ENCODE results near the gene ATP2B3.

The ATP2B3 gene

GRCh38 chrX:153622661-153623309 is 105.3 kb downstream of the ATP2B3 start:
- H3K4me1 ChIP-seq (ENCODE audit: control insufficient read depth, insufficient read depth, low read length) = no peaks in the 10 kb centered on the region
- no peak overlapping the region for H3K9ac ChIP-seq (ENCODE audit: low read depth, low read length)
- H3K4me3 ChIP-seq (ENCODE audit: low read depth, low read length) = no peak overlapping the region
- no peaks in the 10 kb centered on the region for H3K36me3 ChIP-seq (ENCODE audit: control insufficient read depth, insufficient read depth, low read length)
- H3K9me3 ChIP-seq (ENCODE audit: control insufficient read depth, insufficient read depth, low read length) = no peaks in the 10 kb centered on the region
- no peaks in the 10 kb centered on the region for H3K27me3 ChIP-seq (ENCODE audit: control insufficient read depth, insufficient read depth, low read length)

GRCh38 chrX:153623310-153624029 is 106.0 kb downstream of the ATP2B3 start:
- Histone ChIP-seq H3K9me3 (ENCODE audit: control insufficient read depth, insufficient read depth, low read length) (no peaks in the 10 kb centered on the region), H3K27me3 (ENCODE audit: control insufficient read depth, insufficient read depth, low read length) (no peaks in the 10 kb centered on the region)

GRCh38 chrX:153624196-153625091 is 107.0 kb downstream of the ATP2B3 start:
- Histone ChIP-seq H3K27me3 (ENCODE audit: control insufficient read depth, insufficient read depth, low read length) (no peaks in the 10 kb centered on the region), H3K9ac (ENCODE audit: low read depth, low read length) (no peak overlapping the region)

More at GRCh38 chrX:153623310-153624029, 106.0 kb downstream of the ATP2B3 start:
- no peak overlapping the region for H3K4me3 ChIP-seq (ENCODE audit: low read depth, low read length)
- H3K4me1 ChIP-seq (ENCODE audit: control insufficient read depth, insufficient read depth, low read length) = no peaks in the 10 kb centered on the region
- no peaks in the 10 kb centered on the region for H3K36me3 ChIP-seq (ENCODE audit: control insufficient read depth, insufficient read depth, low read length)
- no peak overlapping the region for H3K9ac ChIP-seq (ENCODE audit: low read depth, low read length)

DNA sequence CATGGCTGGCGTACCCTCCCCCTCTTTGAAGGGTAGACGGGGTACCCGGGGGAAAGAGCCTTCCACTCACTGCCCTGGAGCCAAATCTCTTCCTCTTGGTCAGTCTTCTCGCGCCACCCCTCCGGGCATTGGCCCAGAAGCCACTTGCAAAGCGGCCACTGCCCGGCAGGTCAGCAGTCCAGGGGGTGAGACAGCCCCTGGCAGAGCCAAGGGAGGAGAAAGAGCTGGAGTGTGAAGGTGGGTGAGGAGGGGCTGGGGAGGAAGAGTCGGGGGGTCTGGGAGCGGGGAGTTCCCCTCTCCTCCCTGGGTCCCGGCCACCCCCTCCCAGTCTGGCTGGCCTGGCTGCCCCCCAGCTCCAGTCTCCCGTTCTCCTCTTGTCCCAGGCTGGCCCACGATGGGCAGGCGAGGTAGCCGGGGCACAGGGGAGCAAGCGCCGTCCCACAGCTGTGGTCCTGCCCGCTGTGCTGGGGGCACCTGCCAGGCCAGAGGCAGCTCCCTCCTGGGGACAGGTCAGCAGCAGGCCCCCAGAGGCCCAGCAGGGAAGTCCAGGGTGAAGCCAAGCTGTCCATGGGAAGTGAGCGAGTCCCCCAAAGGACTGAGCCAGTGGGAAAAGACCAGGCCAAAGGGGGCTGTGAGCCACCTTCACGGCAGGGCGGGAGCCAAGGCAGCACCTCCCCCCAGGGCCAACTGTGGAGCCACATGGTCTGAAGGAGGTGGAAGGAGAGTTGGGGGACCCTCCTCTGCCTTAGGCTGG is 108.0 kb downstream of the ATP2B3 start:
- H3K4me3 ChIP-seq (ENCODE audit: low read depth, low read length) = no peak overlapping the region
- no peaks in the 10 kb centered on the region for H3K9me3 ChIP-seq (ENCODE audit: control insufficient read depth, insufficient read depth, low read length)
- no peaks in the 10 kb centered on the region for H3K36me3 ChIP-seq (ENCODE audit: control insufficient read depth, insufficient read depth, low read length)
- H3K9ac ChIP-seq (ENCODE audit: low read depth, low read length) = no peak overlapping the region
- H3K4me1 ChIP-seq (ENCODE audit: control insufficient read depth, insufficient read depth, low read length) = no peaks in the 10 kb centered on the region
- H3K27me3 ChIP-seq (ENCODE audit: control insufficient read depth, insufficient read depth, low read length) = no peaks in the 10 kb centered on the region

More at GRCh38 chrX:153624196-153625091, 107.0 kb downstream of the ATP2B3 start:
- Histone ChIP-seq H3K36me3 (ENCODE audit: control insufficient read depth, insufficient read depth, low read length) (no peaks in the 10 kb centered on the region), H3K9me3 (ENCODE audit: control insufficient read depth, insufficient read depth, low read length) (no peaks in the 10 kb centered on the region), H3K4me3 (ENCODE audit: low read depth, low read length) (no peak overlapping the region), H3K4me1 (ENCODE audit: control insufficient read depth, insufficient read depth, low read length) (no peaks in the 10 kb centered on the region)

DNA sequence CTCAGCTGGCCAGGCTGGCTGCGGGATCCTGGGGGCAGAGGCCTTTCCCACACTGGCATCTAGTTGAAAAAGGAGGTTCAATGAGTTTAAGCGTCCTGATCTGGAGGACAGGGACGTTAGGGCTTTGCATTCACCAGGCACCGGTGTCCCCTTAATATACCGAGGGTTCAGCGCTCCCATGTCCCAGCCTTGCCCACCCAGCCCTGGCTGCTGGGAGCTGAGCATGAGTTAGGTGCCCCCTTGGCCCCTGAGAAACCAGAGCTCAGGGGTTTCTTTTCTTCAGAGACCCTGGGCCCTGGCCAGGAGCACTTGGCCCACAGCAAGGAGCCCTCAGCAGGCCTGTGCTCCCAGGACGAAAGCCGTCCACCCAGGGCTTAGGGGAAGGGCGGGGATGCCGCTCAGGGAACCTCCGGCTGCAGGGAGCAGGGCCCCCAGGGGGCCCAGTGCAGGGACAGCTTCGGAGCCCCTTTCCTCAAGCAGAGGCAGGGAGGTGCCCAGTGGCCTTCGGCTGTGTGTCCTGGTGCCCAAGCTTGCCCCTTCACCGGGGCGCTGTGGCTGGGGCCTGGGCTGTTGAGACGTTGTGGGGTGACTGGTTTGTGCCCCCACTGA is 108.7 kb downstream of the ATP2B3 start:
- Histone ChIP-seq H3K9me3 (ENCODE audit: control insufficient read depth, insufficient read depth, low read length) (no peaks in the 10 kb centered on the region), H3K4me1 (ENCODE audit: control insufficient read depth, insufficient read depth, low read length) (no peaks in the 10 kb centered on the region), H3K9ac (ENCODE audit: low read depth, low read length) (no peak overlapping the region), H3K27me3 (ENCODE audit: control insufficient read depth, insufficient read depth, low read length) (no peaks in the 10 kb centered on the region), H3K4me3 (ENCODE audit: low read depth, low read length) (no peak overlapping the region), H3K36me3 (ENCODE audit: control insufficient read depth, insufficient read depth, low read length) (no peaks in the 10 kb centered on the region)

DNA sequence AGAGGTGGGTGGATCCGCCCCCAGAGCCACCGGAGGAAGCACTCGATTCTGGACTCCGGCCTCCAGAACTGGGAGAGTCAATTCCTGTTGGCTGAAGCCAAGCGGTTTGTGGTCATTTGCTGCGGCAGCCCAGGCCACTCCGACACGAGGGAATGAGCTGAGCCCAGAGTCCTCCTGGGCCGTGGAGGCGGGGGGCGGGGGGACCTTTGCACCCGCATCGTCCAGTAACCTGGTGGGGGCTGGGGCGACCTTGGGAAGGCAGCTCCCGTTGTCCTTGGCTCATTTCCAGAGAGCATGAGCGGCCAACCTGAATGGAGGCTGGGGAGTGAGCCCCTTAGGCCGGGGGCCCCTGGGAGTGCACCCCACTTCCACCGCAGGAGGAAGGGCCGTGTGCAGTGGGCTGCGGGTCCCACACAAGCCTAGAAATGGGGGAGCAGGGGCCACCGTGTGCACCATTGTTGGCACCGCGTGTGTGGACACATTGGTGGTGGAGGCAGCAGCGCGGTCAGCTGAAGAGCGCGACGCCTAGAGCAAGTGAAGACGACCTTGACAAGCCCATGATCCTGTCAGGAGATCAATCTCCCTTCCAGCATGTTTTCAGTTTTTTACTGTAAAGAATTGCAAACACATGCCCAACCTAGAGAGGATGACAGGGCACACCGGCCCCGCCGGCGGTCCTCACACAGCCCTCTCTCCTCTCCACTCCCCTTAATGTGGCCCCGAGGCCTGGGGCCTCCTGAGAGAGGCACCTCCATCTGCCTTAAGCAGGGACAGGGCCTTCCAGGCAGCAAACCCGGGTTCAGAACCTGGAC is 109.6 kb downstream of the ATP2B3 start:
- no peaks in the 10 kb centered on the region for H3K4me1 ChIP-seq (ENCODE audit: control insufficient read depth, insufficient read depth, low read length)
- H3K9me3 ChIP-seq (ENCODE audit: control insufficient read depth, insufficient read depth, low read length) = no peaks in the 10 kb centered on the region
- no peaks in the 10 kb centered on the region for H3K27me3 ChIP-seq (ENCODE audit: control insufficient read depth, insufficient read depth, low read length)
- no peak overlapping the region for H3K9ac ChIP-seq (ENCODE audit: low read depth, low read length)
- H3K36me3 ChIP-seq (ENCODE audit: control insufficient read depth, insufficient read depth, low read length) = no peaks in the 10 kb centered on the region
- H3K4me3 ChIP-seq (ENCODE audit: low read depth, low read length) = no peak overlapping the region

DNA sequence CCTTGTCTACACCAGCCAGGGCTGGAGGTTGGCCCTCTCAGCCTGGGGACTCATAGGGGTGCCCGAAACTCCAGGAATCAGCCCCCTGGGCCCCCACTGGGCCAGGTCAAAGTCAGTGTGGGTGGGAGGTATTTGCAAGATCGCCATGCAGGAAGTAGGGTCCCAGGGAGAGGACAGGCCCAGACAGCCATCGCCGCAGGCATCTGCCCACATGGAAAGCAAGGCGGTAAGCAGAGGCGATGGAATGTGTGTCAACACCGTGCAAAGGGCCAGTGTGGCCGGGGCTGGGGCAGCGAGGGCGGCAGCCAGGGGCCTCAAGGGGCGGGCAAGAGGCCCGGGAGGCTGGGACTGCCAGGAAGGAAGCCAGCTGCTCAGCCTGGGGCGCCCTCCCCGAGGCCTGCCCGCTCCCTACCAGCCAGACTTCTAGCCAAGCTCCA is 110.3 kb downstream of the ATP2B3 start:
- Histone ChIP-seq H3K36me3 (ENCODE audit: control insufficient read depth, insufficient read depth, low read length) (no peaks in the 10 kb centered on the region), H3K9me3 (ENCODE audit: control insufficient read depth, insufficient read depth, low read length) (no peaks in the 10 kb centered on the region), H3K4me3 (ENCODE audit: low read depth, low read length) (no peak overlapping the region), H3K4me1 (ENCODE audit: control insufficient read depth, insufficient read depth, low read length) (no peaks in the 10 kb centered on the region), H3K9ac (ENCODE audit: low read depth, low read length) (no peak overlapping the region), H3K27me3 (ENCODE audit: control insufficient read depth, insufficient read depth, low read length) (no peaks in the 10 kb centered on the region)

GRCh38 chrX:153628129-153628528 is 110.7 kb downstream of the ATP2B3 start:
- no peak overlapping the region for H3K9ac ChIP-seq (ENCODE audit: low read depth, low read length)
- H3K4me1 ChIP-seq (ENCODE audit: control insufficient read depth, insufficient read depth, low read length) = no peaks in the 10 kb centered on the region
- H3K36me3 ChIP-seq (ENCODE audit: control insufficient read depth, insufficient read depth, low read length) = no peaks in the 10 kb centered on the region
- H3K4me3 ChIP-seq (ENCODE audit: low read depth, low read length) = no peak overlapping the region
- H3K27me3 ChIP-seq (ENCODE audit: control insufficient read depth, insufficient read depth, low read length) = no peaks in the 10 kb centered on the region
- no peaks in the 10 kb centered on the region for H3K9me3 ChIP-seq (ENCODE audit: control insufficient read depth, insufficient read depth, low read length)

DNA sequence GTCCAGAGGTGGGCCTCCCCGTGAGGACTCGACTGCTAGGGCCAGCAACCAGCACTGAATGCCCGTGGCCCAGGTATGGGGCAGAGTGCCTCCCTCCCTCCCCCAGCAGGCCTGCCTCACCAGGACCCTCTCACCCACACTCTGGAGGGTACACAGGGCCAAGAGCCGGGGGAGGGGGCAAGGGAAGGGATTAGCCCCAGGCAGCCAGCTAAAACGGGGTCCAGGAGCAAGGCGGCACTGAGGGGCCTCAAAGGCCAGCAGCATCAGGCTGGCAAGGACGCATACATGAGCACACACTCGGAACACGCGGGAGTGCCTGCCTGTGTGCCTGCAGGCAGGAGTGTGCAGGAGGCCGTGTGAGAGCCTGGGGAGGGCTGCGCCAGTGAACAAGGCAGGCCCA is 111.2 kb downstream of the ATP2B3 start:
- H3K36me3 ChIP-seq (ENCODE audit: control insufficient read depth, insufficient read depth, low read length) = no peaks in the 10 kb centered on the region
- no peak overlapping the region for H3K4me3 ChIP-seq (ENCODE audit: low read depth, low read length)
- no peak overlapping the region for H3K9ac ChIP-seq (ENCODE audit: low read depth, low read length)
- no peaks in the 10 kb centered on the region for H3K4me1 ChIP-seq (ENCODE audit: control insufficient read depth, insufficient read depth, low read length)
- no peaks in the 10 kb centered on the region for H3K27me3 ChIP-seq (ENCODE audit: control insufficient read depth, insufficient read depth, low read length)
- H3K9me3 ChIP-seq (ENCODE audit: control insufficient read depth, insufficient read depth, low read length) = no peaks in the 10 kb centered on the region

DNA sequence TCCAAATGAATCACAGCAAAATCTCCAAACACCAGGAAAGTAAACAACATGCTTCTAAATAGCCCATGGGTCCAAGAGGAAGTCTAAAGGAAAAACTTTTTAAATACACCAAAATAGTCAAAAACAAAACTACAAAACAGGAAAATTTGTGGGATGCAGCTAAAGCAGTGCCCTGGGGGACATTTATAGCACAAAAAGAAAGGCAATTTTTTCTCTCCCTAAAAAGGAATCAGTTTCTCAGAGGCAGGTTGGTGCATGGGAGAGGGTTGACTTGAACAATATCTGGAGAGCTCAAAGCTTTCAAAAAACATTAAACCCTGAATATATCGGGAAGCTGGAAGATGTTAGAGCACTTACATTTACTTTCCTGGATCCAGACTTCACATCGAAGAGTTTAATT is 113.9 kb downstream of the ATP2B3 start:
- Histone ChIP-seq H3K9ac (ENCODE audit: low read depth, low read length) (no peak overlapping the region), H3K4me1 (ENCODE audit: control insufficient read depth, insufficient read depth, low read length) (no peaks in the 10 kb centered on the region)

More for the DNA sequence above, 113.9 kb downstream of the ATP2B3 start:
- Histone ChIP-seq H3K9me3 (ENCODE audit: control insufficient read depth, insufficient read depth, low read length) (no peaks in the 10 kb centered on the region), H3K36me3 (ENCODE audit: control insufficient read depth, insufficient read depth, low read length) (no peaks in the 10 kb centered on the region), H3K27me3 (ENCODE audit: control insufficient read depth, insufficient read depth, low read length) (no peaks in the 10 kb centered on the region), H3K4me3 (ENCODE audit: low read depth, low read length) (no peak overlapping the region)

All from iPS-15b (cell line).